Measurements from ENCODE around the gene KCNH3. TPM values are rescaled to one million over a fixed set of nuclear protein-coding genes. Genes with fewer than 3 reads are reported as not detected.

Gene KCNH3
- total RNA-seq, 2 experiments from 2014 or later: 1.9 to 2.3 TPM

- Mint-ChIP-seq H3K9me3 (no peaks in the 10 kb centered on the region), H3K27ac (peak overlapping the region; percentile 74), H3K4me1 (peaks cover 32% of the 10 kb centered on the region), H3K27me3 (peaks cover 39% of the 10 kb centered on the region), H3K4me3 (no peak overlapping the region), H3K36me3 (ENCODE audit: low read depth) (no peaks in the 10 kb centered on the region)
- DNase-seq: no peak
- POLR2A ChIA-PET: no interaction called here
- CTCF ChIA-PET: no interaction called here
These were observed 4.5 kb downstream of the KCNH3 start for GRCh38 chr12:49543221-49543913.

- H3K4me1 Mint-ChIP-seq: peaks cover 35% of the 10 kb centered on the region
- POLR2A ChIA-PET: no interaction called here
- H3K27me3 Mint-ChIP-seq: peaks cover 40% of the 10 kb centered on the region
- no peak overlapping the region for H3K27ac Mint-ChIP-seq
- H3K36me3 Mint-ChIP-seq (ENCODE audit: low read depth): no peaks in the 10 kb centered on the region
- H3K4me3 Mint-ChIP-seq: no peak overlapping the region
- CTCF ChIA-PET: no interaction called here
- H3K9me3 Mint-ChIP-seq: no peaks in the 10 kb centered on the region
- DNase-seq: no peak
These were observed 5.3 kb downstream of the KCNH3 start for GRCh38 chr12:49543914-49544815.

GRCh38 chr12:49545815-49546214 lies 7.0 kb downstream of the KCNH3 start:
- Mint-ChIP-seq H3K9me3 (no peaks in the 10 kb centered on the region), H3K4me1 (peaks cover 22% of the 10 kb centered on the region), H3K27ac (no peak overlapping the region), H3K36me3 (ENCODE audit: low read depth) (no peaks in the 10 kb centered on the region), H3K4me3 (no peak overlapping the region), H3K27me3 (peaks cover 35% of the 10 kb centered on the region)
- POLR2A ChIA-PET: no interaction called here
- no peak for DNase-seq
- CTCF ChIA-PET: interaction anchor here (0.8 kb wide), 2 partner anchors 35 to 113 kb away, joined by 3 to 4 read pairs; no protein-coding TSS in a partner anchor

GRCh38 chr12:49546481-49546880 lies 7.7 kb downstream of the KCNH3 start:
- Mint-ChIP-seq H3K27me3 (peaks cover 29% of the 10 kb centered on the region), H3K4me3 (no peak overlapping the region), H3K9me3 (no peaks in the 10 kb centered on the region), H3K27ac (no peak overlapping the region), H3K4me1 (peaks cover 16% of the 10 kb centered on the region), H3K36me3 (ENCODE audit: low read depth) (no peaks in the 10 kb centered on the region)
- ChIA-PET POLR2A (no interaction called here), CTCF (interaction anchor here (0.8 kb wide), 2 partner anchors 34 to 112 kb away, joined by 3 to 4 read pairs; no protein-coding TSS in a partner anchor)
- no peak for DNase-seq

- H3K27ac Mint-ChIP-seq: no peak overlapping the region
- H3K4me3 Mint-ChIP-seq: no peak overlapping the region
- H3K36me3 Mint-ChIP-seq (ENCODE audit: low read depth): no peaks in the 10 kb centered on the region
- peaks cover 14% of the 10 kb centered on the region for H3K4me1 Mint-ChIP-seq
- no peak for DNase-seq
- CTCF ChIA-PET: interaction anchor here (0.7 kb wide), 1 partner anchor 312 kb away, joined by 3 read pairs; no protein-coding TSS in a partner anchor
- no peaks in the 10 kb centered on the region for H3K9me3 Mint-ChIP-seq
- H3K27me3 Mint-ChIP-seq: peaks cover 29% of the 10 kb centered on the region
- POLR2A ChIA-PET: no interaction called here
These were observed 8.4 kb downstream of the KCNH3 start for GRCh38 chr12:49547090-49547690.

GRCh38 chr12:49548481-49548821 lies 9.6 kb downstream of the KCNH3 start:
- no peak for DNase-seq
- H3K4me3 Mint-ChIP-seq: peak overlapping the region; percentile 39
- POLR2A ChIA-PET: no interaction called here
- peaks cover 29% of the 10 kb centered on the region for H3K27me3 Mint-ChIP-seq
- no peaks in the 10 kb centered on the region for H3K9me3 Mint-ChIP-seq
- H3K36me3 Mint-ChIP-seq (ENCODE audit: low read depth): no peaks in the 10 kb centered on the region
- CTCF ChIA-PET: interaction anchor here (0.9 to 1.4 kb wide), 3 partner anchors 23 to 340 kb away, joined by 3 to 4 read pairs (median 3); no protein-coding TSS in a partner anchor
- H3K27ac Mint-ChIP-seq: no peak overlapping the region
- H3K4me1 Mint-ChIP-seq: peaks cover 5% of the 10 kb centered on the region

- no peaks in the 10 kb centered on the region for H3K9me3 Mint-ChIP-seq
- H3K4me3 Mint-ChIP-seq: peak overlapping the region; percentile 55
- ChIA-PET POLR2A (no interaction called here), CTCF (interaction anchor here (0.6 to 1.4 kb wide), 3 partner anchors 12 to 183 kb away, joined by 3 read pairs; no protein-coding TSS in a partner anchor)
- H3K36me3 Mint-ChIP-seq (ENCODE audit: low read depth): no peaks in the 10 kb centered on the region
- H3K4me1 Mint-ChIP-seq: peaks cover 7% of the 10 kb centered on the region
- H3K27ac Mint-ChIP-seq: peak overlapping the region; percentile 65
- H3K27me3 Mint-ChIP-seq: peaks cover 29% of the 10 kb centered on the region
- DNase-seq: no peak
These were observed 10.2 kb downstream of the KCNH3 start for GRCh38 chr12:49548822-49549648.

- Mint-ChIP-seq H3K9me3 (no peaks in the 10 kb centered on the region), H3K36me3 (ENCODE audit: low read depth) (no peaks in the 10 kb centered on the region), H3K27me3 (peaks cover 24% of the 10 kb centered on the region), H3K4me1 (peaks cover 7% of the 10 kb centered on the region), H3K4me3 (no peak overlapping the region), H3K27ac (no peak overlapping the region)
- ChIA-PET CTCF (interaction anchor here (0.6 to 1.9 kb wide), 4 partner anchors 13 to 212 kb away, joined by 3 to 7 read pairs (median 3); no protein-coding TSS in a partner anchor), POLR2A (no interaction called here)
- DNase-seq: no peak
These were observed 11.2 kb downstream of the KCNH3 start for GRCh38 chr12:49549735-49550692.

- Mint-ChIP-seq H3K9me3 (no peaks in the 10 kb centered on the region), H3K27ac (no peak overlapping the region), H3K27me3 (peaks cover 23% of the 10 kb centered on the region), H3K4me1 (peaks cover 7% of the 10 kb centered on the region), H3K36me3 (ENCODE audit: low read depth) (no peaks in the 10 kb centered on the region), H3K4me3 (no peak overlapping the region)
- ChIA-PET CTCF (interaction anchor here (0.8 to 1.9 kb wide), 4 partner anchors 28 to 213 kb away, joined by 3 to 7 read pairs (median 4); no protein-coding TSS in a partner anchor), POLR2A (no interaction called here)
- DNase-seq: no peak
These were observed 11.9 kb downstream of the KCNH3 start for GRCh38 chr12:49550693-49551252.

- H3K27me3 Mint-ChIP-seq: peaks cover 19% of the 10 kb centered on the region
- DNase-seq: no peak
- H3K36me3 Mint-ChIP-seq (ENCODE audit: low read depth): peaks cover 3% of the 10 kb centered on the region
- no peak overlapping the region for H3K4me3 Mint-ChIP-seq
- CTCF ChIA-PET: interaction anchor here (0.7 to 1.7 kb wide), 6 partner anchors 13 to 194 kb away, joined by 3 to 5 read pairs (median 4); partner anchors contain the start of gene KCNH3
- H3K9me3 Mint-ChIP-seq: no peaks in the 10 kb centered on the region
- H3K4me1 Mint-ChIP-seq: peaks cover 14% of the 10 kb centered on the region
- POLR2A ChIA-PET: no interaction called here
- H3K27ac Mint-ChIP-seq: no peak overlapping the region
These were observed 13.2 kb downstream of the KCNH3 start for GRCh38 chr12:49552014-49552413.

GRCh38 chr12:49552425-49552824 lies 13.6 kb downstream of the KCNH3 start:
- H3K27ac Mint-ChIP-seq: no peak overlapping the region
- H3K9me3 Mint-ChIP-seq: no peaks in the 10 kb centered on the region
- H3K4me3 Mint-ChIP-seq: no peak overlapping the region
- H3K4me1 Mint-ChIP-seq: peaks cover 14% of the 10 kb centered on the region
- POLR2A ChIA-PET: interaction anchor here (0.5 kb wide), 1 partner anchor 1774 kb away, joined by 3 read pairs; no protein-coding TSS in a partner anchor
- CTCF ChIA-PET: interaction anchor here (0.8 to 2.3 kb wide), 8 partner anchors 13 to 194 kb away, joined by 3 to 8 read pairs (median 4); partner anchors contain the start of genes KCNH3 and PRPF40B
- peaks cover 15% of the 10 kb centered on the region for H3K27me3 Mint-ChIP-seq
- DNase-seq: no peak
- peaks cover 3% of the 10 kb centered on the region for H3K36me3 Mint-ChIP-seq (ENCODE audit: low read depth)

All from activated CD4-positive, alpha-beta T cell treated with anti-CD3 and anti-CD28 coated beads, Interleukin-2, amount 10 ng/mL, durations not matched to agents 7 days and 5 days (primary cell).